Right renal cortex interstitium (tissue), 3 donors: ENCODE measurements around the gene BFSP2. TPM values are rescaled to one million over a fixed set of nuclear protein-coding genes. Genes with fewer than 3 reads are reported as not detected.
"Not testable (repeated sequence)": the region's sequence is repeated elsewhere in the genome, so short reads cannot be mapped to it uniquely, and the experiment has no call there.

Experiments used
- DNase-seq, 3 donors: peaks; one replicate each; pipeline ENCODE4 v3.0.0-alpha.2; 2013; ENCODE audit warnings: low read depth in 3 of 3, low spot score in 2 of 3
- polyA plus RNA-seq, 3 donors: library from polyadenylated mRNA; unstranded; fragments of 120-200 nt; gene quantifications; one replicate each; pipeline ENCODE4 v1.2.1, GENCODE V29; 2013; ENCODE audit not compliant: insufficient read length in 3 of 3

Gene BFSP2
- polyA plus RNA-seq, 3 donors, result 0.50 to 0.67 TPM; not detected in 1

DNA sequence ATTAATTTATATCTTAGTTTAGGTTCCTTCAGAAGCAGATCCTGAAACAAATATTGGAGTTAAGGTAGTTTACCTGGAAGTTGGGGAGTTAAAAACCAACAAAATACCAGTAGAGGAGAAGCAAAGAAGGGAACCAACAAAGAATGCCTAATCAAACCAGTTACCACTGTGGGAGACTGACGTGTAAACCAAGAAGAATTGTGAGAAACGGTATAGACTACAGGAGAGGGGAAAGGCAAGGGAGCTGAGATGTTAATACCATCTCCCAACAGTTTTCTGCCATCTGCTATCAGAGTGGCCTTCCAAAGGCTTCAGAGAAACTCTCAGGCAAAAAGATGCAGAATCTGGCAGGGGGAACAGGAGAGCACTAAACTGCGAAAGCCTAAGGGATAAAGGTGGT, 53.5 kb downstream of the BFSP2 start:
- no peak for DNase-seq

DNA sequence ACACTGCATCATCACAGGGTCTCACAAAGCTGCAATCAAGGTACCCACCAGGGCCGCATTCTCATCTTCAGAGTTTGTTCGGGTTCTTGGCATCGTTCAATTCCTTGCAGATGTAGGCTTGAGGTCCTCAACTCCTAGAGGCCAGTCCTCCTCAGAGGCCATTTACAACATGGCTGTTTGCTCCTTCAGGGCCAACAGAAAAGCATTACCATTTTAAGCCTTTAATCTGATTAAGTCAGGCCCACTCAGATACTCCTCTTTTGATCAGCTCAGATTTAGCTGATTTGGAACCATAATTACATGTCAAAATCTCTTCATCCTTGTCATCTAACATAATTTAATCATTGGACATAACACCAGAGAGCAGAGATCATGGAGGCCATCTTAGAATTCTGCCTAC, 55.4 kb downstream of the BFSP2 start:
- no peak for DNase-seq

DNA sequence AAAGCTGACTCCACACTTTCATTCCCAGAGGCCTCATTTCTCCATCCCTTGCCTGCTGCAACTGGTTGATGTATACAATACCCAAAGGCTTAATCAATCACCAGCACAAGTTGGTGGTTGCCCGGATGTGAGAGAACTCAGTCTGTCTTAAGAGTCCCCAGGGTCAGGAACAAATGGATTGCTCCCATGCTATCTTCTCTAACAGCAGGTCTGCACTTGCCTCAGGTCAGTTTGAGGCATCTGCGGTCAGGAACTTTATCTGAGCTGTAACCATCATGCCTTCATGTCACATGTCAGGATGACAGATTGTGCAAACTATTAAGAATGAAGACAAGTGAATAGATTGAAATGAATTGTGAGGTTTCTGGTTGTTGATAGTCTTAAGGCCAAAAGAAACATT, 56.1 kb downstream of the BFSP2 start:
- DNase-seq, result no peak

DNA sequence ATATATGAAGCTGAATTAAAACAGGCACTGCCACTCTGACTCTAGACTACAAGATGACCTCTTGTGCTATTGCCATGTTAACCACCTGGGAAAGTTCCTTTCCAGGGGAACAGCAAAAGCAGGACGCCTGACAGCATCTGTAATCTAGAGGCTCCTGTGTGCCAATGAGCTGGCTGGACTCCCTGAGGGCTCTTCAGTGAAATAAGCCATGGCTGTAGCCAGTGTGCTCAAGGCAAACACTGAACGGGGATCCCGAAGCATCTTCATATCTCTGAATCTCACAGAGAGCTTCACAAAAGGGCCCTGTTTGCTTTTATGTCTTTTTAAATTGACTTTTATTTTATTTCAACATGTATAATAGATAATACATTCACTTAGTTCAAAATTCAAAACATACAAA, 57.2 kb downstream of the BFSP2 start:
- DNase-seq, result no peak

DNA sequence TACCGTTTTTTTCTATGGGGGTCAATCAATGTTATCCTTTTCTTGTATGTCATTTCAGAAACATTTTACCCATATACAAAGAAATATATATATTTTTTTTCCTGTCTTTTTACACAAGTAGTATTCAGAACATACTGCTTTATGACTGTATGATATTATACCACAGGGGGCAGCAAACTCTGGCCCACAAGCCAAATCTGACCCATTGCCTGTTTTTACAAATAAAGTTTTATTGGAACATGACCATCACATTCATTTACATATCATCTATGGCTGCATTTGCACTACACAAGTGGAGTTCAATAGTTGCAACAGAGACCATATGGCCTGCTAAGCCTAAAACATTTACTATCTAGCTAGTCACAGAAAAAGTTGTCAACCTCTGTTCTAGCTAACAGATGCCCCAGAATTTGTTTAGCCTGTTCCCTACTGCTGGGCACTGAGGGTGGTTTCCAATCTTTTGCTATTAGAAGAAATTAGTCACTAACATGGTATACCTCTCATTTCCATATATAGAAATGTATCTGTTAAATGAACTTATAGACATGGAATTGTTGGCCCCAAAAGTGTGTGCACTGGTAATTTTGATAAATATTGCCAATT, 57.7 kb downstream of the BFSP2 start:
- DNase-seq, result no peak

DNA sequence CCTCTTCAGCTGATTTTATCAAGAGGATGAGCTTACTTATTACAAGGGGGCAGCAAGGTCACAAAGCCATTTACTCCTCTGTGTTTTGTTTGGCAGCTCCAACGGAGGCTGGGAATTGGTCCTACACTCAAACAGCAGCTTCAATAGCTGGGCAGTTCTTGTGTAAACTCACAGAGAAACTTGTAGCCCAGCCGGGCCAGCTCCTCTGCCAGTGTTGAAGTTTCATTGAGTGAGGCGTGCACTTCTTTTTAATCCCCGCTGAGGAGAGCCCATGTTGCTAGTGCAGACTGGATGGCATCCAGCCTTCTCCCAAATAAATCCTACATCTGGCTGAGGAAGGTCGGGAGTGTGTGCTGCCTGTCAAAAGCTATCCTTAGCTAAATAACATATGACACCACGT, 59.5 kb downstream of the BFSP2 start:
- no peak for DNase-seq

DNA sequence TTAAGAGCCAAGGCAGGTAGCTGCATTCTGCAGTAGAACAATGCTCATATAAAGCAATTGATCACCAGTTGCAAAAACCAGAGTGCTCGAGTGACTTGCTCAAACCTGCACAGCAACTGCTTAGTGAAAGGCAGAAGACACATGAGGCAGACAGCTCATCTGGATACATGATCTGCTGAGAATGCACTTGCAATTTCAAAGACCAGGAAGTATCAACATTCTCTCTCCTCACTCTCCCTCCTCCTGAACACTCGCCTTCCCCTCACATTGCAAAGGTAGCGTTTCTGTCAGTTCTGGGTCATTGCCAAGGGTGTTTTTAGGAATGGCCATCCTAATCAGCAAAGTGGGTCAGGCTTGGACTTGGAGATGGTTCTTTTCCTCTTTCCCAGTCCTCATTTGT, 61.0 kb downstream of the BFSP2 start:
- no peak for DNase-seq

DNA sequence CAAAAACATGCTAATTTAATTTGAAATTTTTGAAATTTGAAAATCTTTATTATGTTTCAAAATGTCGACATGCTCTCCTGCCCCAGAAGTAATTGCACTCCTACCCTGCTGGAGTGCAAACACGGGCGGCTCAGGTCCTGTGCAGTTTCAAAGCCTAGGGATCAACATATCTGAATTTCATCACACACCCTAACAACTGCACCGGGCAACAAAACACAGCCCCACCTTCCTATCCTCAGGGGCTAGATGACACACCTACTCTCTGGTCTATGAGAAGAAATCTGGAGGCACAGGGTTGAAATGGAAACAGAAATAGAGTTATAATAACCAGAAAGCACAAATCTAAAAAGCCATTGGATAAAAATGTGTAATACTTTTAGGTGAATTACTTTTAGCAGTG, 61.4 kb downstream of the BFSP2 start:
- no peak for DNase-seq

DNA sequence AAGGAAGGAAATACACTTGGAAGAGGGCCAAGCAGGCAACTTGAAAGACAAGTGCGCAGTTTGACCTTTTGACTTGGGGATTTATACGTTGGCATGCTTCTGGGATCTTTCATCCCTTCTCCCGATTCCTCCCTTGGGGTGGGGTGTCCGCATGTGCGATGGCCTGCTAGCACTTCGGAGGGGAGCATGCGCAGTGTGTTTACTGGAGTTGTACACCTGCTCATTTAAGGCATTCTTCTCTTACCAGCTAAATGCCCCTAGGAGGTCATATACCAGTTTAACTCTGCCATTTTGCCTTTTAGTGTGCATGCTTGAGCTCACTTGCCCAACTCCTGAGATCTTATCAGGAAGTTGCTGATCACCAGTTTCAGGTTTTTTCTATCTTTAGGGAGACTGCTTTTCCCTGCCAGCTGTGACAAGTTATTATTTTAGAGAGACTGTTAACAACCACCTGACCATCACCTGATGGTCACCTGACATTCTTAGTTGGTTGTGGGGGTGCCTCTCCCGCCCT, 63.5 kb downstream of the BFSP2 start:
- no peak for DNase-seq

DNA sequence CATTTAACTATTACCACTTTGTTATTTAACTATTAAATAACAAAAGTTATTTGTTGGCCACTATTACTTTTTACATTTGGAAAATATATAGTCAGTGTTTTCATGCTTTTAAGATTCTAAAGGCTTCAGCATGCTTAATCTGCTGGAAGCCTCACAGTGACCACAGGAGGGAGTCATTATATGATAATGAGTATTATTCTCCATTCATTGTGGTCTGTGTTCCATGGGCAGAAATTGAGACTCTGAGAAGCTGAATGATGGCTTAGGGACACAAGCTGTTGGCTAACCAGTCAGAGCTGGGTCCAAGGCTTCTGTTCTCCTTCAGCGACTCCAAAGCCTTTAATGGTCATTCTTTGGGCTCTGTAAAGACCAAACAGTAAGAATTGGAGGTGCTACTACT, 64.7 kb downstream of the BFSP2 start:
- no peak for DNase-seq

DNA sequence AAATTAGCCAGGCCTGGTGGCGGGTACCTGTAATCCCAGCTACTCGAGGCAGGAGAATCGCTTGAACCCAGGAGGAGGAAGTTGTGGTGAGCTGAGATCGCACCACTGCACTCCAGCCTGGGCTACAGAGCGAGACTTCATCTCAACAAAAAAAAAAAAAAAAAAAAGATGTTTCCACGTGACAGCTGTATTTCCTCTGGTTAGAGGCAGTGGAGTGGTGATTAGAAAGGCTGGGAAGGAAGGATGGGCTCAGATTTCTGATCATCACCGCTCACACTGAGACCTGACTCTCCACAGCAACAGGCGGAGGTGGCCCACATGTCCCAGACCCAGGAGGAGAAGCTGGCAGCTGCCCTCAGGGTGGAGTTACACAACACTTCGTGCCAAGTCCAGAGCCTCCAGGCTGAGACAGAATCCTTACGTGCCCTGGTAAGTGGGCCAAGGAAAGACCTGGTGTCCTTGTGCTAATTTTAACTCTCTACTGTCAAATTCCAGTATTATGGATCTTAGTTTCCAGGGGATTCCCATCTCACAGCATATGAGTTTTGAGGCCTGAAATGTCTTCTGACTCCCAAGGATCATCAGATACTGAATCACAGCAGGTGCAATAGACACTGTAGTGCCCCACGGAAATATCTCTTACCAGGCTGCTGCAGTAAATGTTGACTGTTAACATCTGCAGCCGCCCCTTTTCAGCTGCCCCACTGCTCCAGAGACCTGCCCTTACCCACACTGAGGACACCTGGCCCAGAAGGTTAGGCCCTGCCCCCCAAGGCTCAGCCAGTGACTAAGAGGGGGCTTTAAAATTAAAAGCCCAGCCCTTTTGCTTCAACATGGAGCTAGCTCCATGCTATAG, 66.9 kb downstream of the BFSP2 start:
- DNase-seq, result no peak

DNA sequence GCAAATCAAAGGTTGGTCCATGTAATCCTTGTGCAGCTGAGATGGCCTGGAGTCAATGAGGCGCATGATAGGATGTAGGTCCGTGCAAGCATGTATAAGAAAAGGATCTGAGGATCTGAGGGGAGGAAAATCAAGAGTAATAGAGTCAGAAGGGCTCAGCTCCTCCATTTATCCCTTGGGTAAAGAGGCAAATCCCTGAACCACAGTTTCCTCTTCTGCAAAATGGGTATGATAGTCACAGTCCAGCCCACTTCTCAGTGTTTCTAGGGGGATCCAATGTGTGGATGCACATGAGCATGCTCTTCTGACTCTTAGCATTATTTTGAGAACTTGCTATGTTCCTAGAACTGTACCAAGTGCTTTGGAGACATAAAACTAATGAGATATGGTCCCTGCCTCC, 67.9 kb downstream of the BFSP2 start:
- no peak for DNase-seq

DNA sequence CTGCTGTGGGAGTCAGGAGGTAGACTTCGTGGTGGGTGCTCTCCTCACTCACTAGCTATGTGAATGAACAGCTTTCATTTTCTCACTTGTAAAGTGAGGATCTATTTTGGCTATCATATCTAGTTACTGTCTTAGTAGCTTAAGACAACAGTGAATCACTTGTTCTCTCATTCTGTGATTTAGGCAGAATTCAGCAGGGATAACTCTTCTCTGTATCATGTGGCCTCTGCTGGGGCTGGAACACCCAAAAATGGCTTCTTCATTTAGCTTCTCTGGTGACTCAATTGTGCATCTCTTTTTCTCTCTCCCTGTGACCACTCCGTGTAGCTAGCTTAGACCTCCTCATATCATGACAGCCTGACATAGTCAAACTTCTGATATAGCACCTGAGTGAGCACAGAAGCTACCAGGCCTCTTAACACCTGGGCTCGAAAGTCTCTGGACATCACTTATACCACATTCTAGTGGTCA, 68.4 kb downstream of the BFSP2 start:
- DNase-seq, result no peak

DNA sequence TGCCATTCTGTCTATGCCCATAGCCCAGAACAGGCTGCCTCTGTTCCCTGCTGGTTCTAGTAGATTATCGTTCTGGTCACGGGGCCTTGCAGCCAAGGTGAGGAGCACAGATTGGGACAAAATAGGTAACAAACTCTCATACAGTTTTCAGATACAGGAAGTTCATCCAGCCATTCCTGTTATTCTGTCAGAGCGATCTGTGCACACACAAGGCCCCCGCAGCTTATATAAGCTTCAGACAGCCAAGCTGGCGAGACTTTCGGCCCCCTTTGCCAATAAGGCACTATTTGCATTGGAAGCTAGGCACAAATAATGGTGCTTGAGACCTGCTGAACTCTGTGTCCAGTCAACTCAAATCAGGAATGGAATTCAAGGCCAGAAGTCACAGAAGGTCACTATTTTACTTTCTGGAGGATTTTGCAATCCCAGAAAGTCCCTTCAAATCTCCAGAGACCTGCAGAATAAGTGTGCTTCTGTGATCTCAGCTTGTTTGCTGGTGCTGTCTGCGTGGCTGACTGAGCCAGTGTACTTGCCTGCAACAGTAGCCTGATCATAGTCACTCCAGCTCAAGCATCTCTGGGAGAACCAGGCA, 69.4 kb downstream of the BFSP2 start:
- no peak for DNase-seq

DNA sequence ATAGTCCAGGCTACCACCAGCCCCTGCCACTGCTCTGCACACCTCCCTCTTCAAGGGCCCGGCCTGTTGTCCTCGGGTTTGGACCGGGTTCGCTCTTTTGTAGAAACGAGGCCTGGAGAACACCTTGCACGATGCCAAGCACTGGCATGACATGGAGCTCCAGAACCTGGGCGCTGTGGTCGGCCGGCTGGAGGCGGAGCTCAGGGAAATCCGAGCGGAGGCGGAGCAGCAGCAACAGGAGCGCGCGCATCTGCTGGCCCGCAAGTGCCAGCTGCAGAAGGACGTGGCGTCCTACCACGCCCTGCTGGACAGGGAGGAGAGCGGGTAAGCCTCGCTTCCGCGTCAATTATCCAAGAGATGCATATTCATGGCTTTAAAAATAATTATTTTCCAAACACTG, 72.4 kb downstream of the BFSP2 start:
- no peak for DNase-seq

DNA sequence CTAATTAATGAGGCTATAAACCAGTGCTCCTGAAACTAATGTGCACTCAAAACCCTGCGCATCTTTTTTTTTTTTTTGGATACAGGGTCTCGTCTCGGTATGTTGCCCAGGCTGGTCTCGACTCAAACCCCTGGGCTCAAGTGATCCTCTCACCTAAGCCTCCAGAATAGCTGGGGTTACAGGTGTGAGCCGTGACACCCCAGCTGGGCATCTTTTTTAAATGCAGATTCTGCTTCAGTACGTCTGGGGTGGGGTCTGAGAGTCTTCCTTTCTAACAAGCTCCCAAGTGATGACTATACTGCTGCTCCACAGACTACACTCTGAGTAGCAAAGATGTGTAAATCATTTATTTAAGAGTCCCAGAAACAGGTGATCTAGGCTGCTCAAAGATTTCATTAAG, 73.0 kb downstream of the BFSP2 start:
- no peak for DNase-seq

DNA sequence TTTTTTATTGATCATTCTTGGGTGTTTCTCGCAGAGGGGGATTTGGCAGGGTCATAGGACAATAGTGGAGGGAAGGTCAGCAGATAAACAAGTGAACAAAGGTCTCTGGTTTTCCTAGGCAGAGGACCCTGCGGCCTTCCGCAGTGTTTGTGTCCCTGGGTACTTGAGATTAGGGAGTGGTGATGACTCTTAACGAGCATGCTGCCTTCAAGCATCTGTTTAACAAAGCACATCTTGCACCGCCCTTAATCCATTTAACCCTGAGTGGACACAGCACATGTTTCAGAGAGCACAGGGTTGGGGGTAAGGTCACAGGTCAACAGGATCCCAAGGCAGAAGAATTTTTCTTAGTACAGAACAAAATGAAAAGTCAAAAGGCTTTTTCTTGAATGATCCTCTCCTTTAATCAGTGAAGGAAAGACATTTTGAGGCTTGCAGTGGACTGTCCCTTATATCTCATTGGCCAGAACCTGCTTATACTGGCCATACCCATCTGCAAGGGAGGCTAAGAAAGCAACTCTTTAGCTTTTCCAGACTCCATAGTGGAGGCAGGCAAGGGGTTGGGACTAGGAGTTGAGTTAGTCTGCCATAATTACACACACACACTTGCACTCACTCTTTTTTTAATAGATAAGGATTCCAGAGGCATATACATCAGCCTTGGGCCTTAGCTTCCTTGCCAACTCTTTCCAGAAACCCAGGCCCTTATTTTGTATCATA, 73.8 kb downstream of the BFSP2 start:
- not testable (repeated sequence) for DNase-seq

DNA sequence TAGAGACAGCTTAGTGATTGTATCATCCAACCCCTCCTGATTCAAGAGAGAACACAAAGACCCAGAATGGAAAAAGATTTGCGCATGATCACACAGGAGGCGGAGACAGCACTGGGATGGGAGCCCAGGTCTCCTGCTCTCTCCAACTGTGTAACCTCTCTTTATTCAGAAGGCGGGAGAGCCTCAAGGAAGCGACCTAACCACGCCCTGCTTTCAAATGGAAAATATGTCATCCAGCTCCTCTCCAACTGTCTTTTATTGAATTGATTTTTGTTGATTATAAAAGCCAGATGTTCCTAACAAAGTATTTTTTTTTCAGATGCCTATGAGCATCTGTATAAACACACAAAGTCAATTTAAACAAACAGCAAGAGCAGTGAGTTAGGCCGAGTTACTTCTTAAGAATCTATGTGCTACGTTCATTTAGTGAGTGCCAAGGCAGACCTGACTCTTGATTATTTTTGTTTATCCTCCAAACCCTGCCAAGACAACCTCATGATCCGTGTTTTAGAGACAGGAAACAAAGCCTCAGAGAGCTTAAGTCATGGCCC, 74.5 kb downstream of the BFSP2 start:
- DNase-seq, result no peak

DNA sequence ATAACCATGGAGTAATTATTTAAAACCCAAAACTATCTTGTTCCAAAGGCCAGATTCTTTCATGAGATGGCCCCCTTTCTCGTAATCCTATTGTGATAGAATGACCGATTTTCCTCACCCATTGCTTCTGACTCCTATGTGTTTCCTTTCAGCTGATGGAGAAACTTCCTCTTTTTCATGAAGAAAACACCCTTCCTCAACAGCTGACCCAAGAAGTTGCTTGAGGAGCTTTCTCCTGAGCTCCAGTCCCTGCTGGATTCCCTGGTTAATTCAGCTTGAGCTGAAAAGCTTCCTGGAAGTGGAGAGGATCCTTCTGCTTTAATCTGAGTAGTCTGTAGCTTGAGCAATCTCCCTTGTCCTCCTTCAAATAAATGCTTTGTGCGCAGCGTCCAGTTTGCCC, 75.0 kb downstream of the BFSP2 start:
- no peak for DNase-seq

DNA sequence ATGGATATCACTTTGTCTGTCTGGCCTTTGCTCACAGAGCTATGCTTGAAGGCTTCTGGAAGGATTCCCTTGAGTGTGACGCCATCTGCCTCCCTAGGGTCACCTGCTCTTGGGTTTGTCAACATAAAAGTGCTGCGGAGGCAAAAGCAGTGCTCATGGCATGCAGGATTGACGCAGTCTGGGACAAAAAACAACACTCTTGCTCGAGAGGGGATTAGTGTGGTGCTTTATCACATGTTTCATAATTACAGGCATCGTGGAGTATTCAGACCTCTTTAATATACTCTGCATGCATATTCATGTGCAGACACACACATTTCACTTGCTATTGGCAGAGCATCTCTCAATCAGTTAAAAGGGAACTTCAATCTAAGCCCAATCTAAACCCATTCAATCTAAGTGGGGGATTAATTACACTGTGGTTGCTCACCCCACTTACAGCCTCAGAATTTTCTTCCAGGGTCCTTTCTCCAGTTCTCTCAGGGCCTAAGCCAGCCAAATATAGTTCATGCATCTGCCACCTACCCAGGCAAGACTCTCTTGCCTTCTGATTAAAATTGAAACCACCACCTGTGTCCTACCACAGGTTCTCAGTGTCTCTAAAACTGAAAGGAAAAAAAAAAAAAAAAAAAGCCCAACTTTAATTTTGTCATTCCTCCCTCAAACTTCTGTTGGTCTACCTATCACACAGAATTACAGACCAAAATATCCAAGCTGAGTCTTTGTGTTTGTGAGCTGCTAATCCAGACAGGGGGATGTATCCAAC, 75.6 kb downstream of the BFSP2 start:
- DNase-seq, result no peak
